ENCODE data around the gene ADCY2. TPM values are rescaled to one million over a fixed set of nuclear protein-coding genes. Genes with fewer than 3 reads are reported as not detected.

ADCY2 gene
- total and polyA plus RNA-seq, 8 donors = 0.29 to 7.5 (median 1.1) TPM

DNA sequence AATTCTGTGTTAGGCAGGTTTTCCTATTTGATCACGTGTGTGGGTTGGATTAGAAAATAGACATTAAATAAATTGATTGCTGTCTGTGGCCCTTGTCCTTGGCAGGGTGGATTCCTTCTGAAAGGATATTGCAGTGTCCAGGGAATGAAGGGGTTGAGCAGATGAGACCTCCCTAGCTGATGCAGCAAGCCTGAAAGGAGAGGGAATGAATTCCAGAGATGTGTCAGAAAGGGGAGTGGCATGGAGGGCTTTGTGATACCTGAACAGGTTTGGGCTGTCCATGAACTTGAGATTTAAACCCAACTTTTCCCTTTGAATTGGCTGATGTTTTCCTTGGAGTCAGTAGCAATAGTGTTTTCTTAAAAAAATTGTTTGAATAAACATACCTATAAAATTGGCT, 66.8 kb downstream of the ADCY2 start:
- TF ChIP-seq EP300 (IDR thresholded peaks at IDR 0.05) = no peak
- TF ChIP-seq, protein P1, sequence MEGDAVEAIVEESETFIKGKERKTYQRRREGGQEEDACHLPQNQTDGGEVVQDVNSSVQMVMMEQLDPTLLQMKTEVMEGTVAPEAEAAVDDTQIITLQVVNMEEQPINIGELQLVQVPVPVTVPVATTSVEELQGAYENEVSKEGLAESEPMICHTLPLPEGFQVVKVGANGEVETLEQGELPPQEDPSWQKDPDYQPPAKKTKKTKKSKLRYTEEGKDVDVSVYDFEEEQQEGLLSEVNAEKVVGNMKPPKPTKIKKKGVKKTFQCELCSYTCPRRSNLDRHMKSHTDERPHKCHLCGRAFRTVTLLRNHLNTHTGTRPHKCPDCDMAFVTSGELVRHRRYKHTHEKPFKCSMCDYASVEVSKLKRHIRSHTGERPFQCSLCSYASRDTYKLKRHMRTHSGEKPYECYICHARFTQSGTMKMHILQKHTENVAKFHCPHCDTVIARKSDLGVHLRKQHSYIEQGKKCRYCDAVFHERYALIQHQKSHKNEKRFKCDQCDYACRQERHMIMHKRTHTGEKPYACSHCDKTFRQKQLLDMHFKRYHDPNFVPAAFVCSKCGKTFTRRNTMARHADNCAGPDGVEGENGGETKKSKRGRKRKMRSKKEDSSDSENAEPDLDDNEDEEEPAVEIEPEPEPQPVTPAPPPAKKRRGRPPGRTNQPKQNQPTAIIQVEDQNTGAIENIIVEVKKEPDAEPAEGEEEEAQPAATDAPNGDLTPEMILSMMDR (IDR thresholded peaks at IDR 0.05) = no peak
- TF ChIP-seq POLR2A (IDR thresholded peaks at IDR 0.05) = no peak
- no peak for TF ChIP-seq POLR2AphosphoS5 (IDR thresholded peaks at IDR 0.05)
- Histone ChIP-seq H3K36me3 (no peaks in the 10 kb centered on the region), H3K4me3 (no peak overlapping the region), H3K4me1 (peaks cover 0 to 9% (median 0%) of the 10 kb centered on the region in 4 donors), H3K27me3 (no peaks in the 10 kb centered on the region), H3K9me3 (no peaks in the 10 kb centered on the region), H3K27ac (no peak overlapping the region)
- 89 to 96% (median 92%) methylated on average over 1 of the region's 1 CpG for WGBS, 5 donors
- DNase-seq = no peak
- intact Hi-C loops (cut with DNase I; ENCODE audit: low total_unique reads) = no loop called here

DNA sequence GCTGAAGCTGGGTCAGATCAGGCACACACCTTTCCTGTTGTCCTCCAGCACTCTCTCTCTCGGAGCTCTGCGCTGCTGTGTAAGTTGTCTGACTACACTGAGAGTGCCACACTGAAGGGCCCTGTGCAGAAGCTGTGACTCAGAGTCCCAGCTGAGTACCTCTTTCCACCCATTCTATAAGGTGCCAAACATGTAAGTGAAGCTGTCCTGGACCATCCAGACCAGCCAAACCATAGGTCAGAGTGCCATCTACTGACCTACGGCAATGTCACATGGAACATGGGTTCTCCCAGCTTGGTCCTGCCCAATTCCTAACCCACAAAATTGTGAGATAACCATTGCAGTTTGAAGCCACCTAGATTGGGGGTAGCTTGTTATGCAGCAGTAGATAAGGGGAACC, 68.2 kb downstream of the ADCY2 start:
- H3K27me3 ChIP-seq = no peaks in the 10 kb centered on the region
- H3K9me3 ChIP-seq = no peaks in the 10 kb centered on the region
- no peak overlapping the region for H3K27ac ChIP-seq
- peaks cover 0 to under 1% (median 0%) of the 10 kb centered on the region in 4 donors for H3K4me1 ChIP-seq
- no peak for DNase-seq
- WGBS, 5 donors = 86 to 95% (median 91%) methylated on average over 3 of the region's 3 CpGs
- H3K36me3 ChIP-seq = no peaks in the 10 kb centered on the region
- TF ChIP-seq EP300 (IDR thresholded peaks at IDR 0.05) = no peak
- no peak for TF ChIP-seq POLR2AphosphoS5 (IDR thresholded peaks at IDR 0.05)
- TF ChIP-seq POLR2A (IDR thresholded peaks at IDR 0.05) = no peak
- TF ChIP-seq, protein P1 (IDR thresholded peaks at IDR 0.05) = no peak
- intact Hi-C loops (cut with DNase I; ENCODE audit: low total_unique reads) = no loop called here
- H3K4me3 ChIP-seq = no peak overlapping the region

DNA sequence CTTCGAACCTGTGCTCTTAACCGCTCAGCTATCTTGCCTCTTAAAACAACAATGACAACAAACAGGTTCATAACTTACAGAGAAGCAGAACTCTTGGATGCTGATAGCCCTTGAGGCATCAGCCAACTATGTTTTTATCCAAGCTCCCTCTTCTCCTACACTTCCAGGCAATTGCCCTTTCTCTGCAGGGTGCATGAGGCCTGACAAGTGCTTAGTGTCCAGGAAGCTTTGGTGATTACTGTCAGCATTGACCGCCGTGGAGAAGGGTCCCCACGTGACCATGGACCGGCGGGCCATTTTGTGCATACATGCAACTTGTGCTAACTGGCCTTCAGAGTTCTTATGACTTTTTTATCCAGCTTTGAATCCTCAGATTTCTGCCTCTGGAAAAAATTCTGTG, 71.2 kb downstream of the ADCY2 start:
- H3K9me3 ChIP-seq = peaks cover 0 to 9% (median 3%) of the 10 kb centered on the region in 4 donors
- no peak overlapping the region for H3K4me3 ChIP-seq
- TF ChIP-seq, protein P1 (IDR thresholded peaks at IDR 0.05) = no peak
- TF ChIP-seq POLR2AphosphoS5 (IDR thresholded peaks at IDR 0.05) (no peak), POLR2A (IDR thresholded peaks at IDR 0.05) (no peak), EP300 (IDR thresholded peaks at IDR 0.05) (no peak)
- H3K36me3 ChIP-seq = no peaks in the 10 kb centered on the region
- intact Hi-C loops (cut with DNase I; ENCODE audit: low total_unique reads) = no loop called here
- no peaks in the 10 kb centered on the region for H3K27me3 ChIP-seq
- no peak for DNase-seq
- no peaks in the 10 kb centered on the region for H3K4me1 ChIP-seq
- 70 to 87% (median 78%) methylated on average over 5 to 7 of the region's 7 CpGs for WGBS, 5 donors
- H3K27ac ChIP-seq = no peak overlapping the region

DNA sequence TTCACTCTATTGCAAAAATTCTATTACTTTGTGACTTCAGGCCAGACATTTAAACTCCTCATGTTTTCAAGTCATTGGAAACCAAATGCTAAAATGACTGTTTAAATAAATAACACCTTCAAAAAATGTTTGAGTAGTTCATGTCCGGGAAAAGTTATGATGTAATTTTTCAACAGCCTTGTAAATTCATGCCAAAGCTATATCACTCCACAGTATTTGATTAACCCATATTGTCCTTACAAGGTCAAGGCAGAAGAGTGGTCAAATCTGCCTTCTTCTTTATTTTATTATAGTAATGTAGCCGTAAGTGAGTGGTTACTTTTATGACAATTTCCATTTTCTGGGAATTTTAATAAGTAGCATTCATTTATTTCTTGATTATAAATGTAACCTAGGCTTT, 72.8 kb downstream of the ADCY2 start:
- Histone ChIP-seq H3K4me1 (no peaks in the 10 kb centered on the region), H3K27ac (no peak overlapping the region), H3K36me3 (no peaks in the 10 kb centered on the region), H3K4me3 (no peak overlapping the region), H3K27me3 (no peaks in the 10 kb centered on the region), H3K9me3 (peaks cover 0 to 9% (median 3%) of the 10 kb centered on the region in 4 donors)
- WGBS, 5 donors = 61 to 73% (median 68%) methylated on average over 2 of the region's 2 CpGs
- intact Hi-C loops (cut with DNase I; ENCODE audit: low total_unique reads) = no loop called here
- TF ChIP-seq POLR2AphosphoS5 (IDR thresholded peaks at IDR 0.05) = no peak
- DNase-seq = no peak

DNA sequence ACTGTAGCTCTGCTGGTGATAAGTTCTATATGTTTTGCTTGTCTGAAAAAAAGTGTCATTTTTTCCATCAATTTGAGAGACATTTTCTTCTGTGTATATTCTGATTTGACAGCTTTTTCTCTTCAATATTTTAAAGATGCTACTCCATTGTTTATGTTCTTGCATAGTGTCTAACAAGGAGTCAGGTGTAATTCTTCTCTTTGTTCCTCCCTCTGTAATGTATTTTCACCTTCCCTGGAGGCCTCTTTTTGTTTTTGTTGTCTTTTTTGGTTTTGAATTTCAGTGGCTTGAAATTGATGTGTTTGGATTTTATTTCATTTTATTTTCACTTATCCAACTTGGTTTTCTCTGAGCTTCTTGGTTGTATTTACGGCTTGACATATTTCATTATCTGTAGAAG, 75.8 kb downstream of the ADCY2 start:
- no peaks in the 10 kb centered on the region for H3K36me3 ChIP-seq
- DNase-seq = no peak
- TF ChIP-seq POLR2AphosphoS5 (IDR thresholded peaks at IDR 0.05) (no peak), EP300 (IDR thresholded peaks at IDR 0.05) (no peak), POLR2A (IDR thresholded peaks at IDR 0.05) (no peak)
- TF ChIP-seq, protein P1 (IDR thresholded peaks at IDR 0.05) = no peak
- no peak overlapping the region for H3K4me3 ChIP-seq
- H3K27ac ChIP-seq = no peak overlapping the region
- intact Hi-C loops (cut with DNase I; ENCODE audit: low total_unique reads) = no loop called here
- H3K4me1 ChIP-seq = no peaks in the 10 kb centered on the region
- no peaks in the 10 kb centered on the region for H3K27me3 ChIP-seq
- H3K9me3 ChIP-seq = peaks cover 0 to 9% (median 3%) of the 10 kb centered on the region in 4 donors
- 93 to 98% (median 94%) methylated on average over 1 of the region's 1 CpG for WGBS, 5 donors

Measured in stomach (tissue), 9 donors.